Natural killer cell (primary cell): ENCODE measurements around the gene CDH23. TPM values are rescaled to one million over a fixed set of nuclear protein-coding genes. Genes with fewer than 3 reads are reported as not detected.
A peak's percentile ranks its signal among the peaks of the same experiment; 100 is the strongest.

ENCODE experiments used
- ATAC-seq, 3 donors: fragments of 150-1000 bp in 2 of 3; fragments of 200-7000 bp in 1 of 3; cut with Tn5 transposase; 1 replicate in 1 of 3; 2 replicates in 2 of 3; pipeline ENCODE4 v1.10.0; 2021; ENCODE audit warnings: mild to moderate bottlenecking in 2 of 3, moderate library complexity in 2 of 3
- DNase-seq, 2 donors: peaks; one replicate each; pipeline versions ENCODE4 v3.0.0 to v3.0.0-alpha.2; 2013 to 2021; ENCODE audit warnings: mixed read lengths in 1 of 2
- H3K27ac ChIP-seq: one replicate; pipeline ENCODE4 v1.5.1; 2013; ENCODE audit warnings: mild to moderate bottlenecking, low read length
- H3K27me3 ChIP-seq: one replicate; pipeline ENCODE4 v1.6.1; 2013; ENCODE audit warnings: low read length; ENCODE audit not compliant: control insufficient read depth, insufficient read depth
- H3K36me3 ChIP-seq: one replicate; pipeline ENCODE4 v1.6.1; 2013; ENCODE audit warnings: low read length; ENCODE audit not compliant: control insufficient read depth, insufficient read depth
- H3K4me1 ChIP-seq: one replicate; pipeline ENCODE4 v1.6.1; 2013; ENCODE audit warnings: low read length; ENCODE audit not compliant: control insufficient read depth, insufficient read depth
- H3K4me3 ChIP-seq: one replicate; pipeline ENCODE4 v1.5.1; 2013; ENCODE audit warnings: low read length
- H3K9me3 ChIP-seq: one replicate; pipeline ENCODE4 v1.6.1; 2013; ENCODE audit warnings: low read length; ENCODE audit not compliant: control insufficient read depth, insufficient read depth
- H3K27ac Mint-ChIP-seq, 2 donors: one replicate each; pipeline ENCODE4 v1.8.0; 2022; ENCODE audit warnings: mild to moderate bottlenecking in 2 of 2, mixed read lengths in 2 of 2, moderate library complexity in 1 of 2
- H3K27me3 Mint-ChIP-seq, 2 donors: one replicate each; pipeline ENCODE4 v1.8.0; 2022; ENCODE audit warnings: low read depth in 2 of 2, mixed read lengths in 2 of 2
- H3K36me3 Mint-ChIP-seq: one replicate; pipeline ENCODE4 v1.8.0; 2022; ENCODE audit warnings: mixed read lengths
- H3K4me1 Mint-ChIP-seq, 2 donors: one replicate each; pipeline ENCODE4 v1.8.0; 2022; ENCODE audit warnings: mixed read lengths in 2 of 2
- H3K4me3 Mint-ChIP-seq: one replicate; pipeline ENCODE4 v1.8.0; 2022; ENCODE audit warnings: mild to moderate bottlenecking, moderate library complexity, mixed read lengths
- H3K9me3 Mint-ChIP-seq, 2 donors: one replicate each; pipeline ENCODE4 v1.8.0; 2022; ENCODE audit warnings: mixed read lengths in 2 of 2
- CTCF ChIP-seq: fragments of 200-600 bp; IDR thresholded peaks from one replicate; pipeline ENCODE4 v1.8.0; 2022; ENCODE audit warnings: antibody characterized with exemption
- WGBS: methylation state at CpG from one replicate; pipeline ENCODE4 v1.1.7; 2013; ENCODE audit warnings: missing lambda C conversion rate; ENCODE audit not compliant: insufficient coverage; 5-methylcytosine and 5-hydroxymethylcytosine counted together
- intact Hi-C: fragments of 100-400 bp; cut with micrococcal nuclease; formaldehyde crosslinking; loops from one replicate; pipeline ENCODE4 v1.14.2; 2022
- total RNA-seq, 4 donors: library from RNA; stranded (reverse); fragments of 120-200 nt in 1 of 4; gene quantifications; one replicate each; pipeline versions ENCODE4 v1.2.3 to v1.2.4, GENCODE V29; 2013 to 2022

Gene CDH23
- total RNA-seq, 3 donors from 2014 or later (not counting 1 experiment from before 2014, with no cell fraction given) = 1.2 to 6.0 (median 4.3) TPM

- intact Hi-C loops = no loop called here
These were observed 451.9 kb downstream of the CDH23 start for GRCh38 chr10:71848325-71849275.

GRCh38 chr10:71849461-71849908 is 452.8 kb downstream of the CDH23 start:
- Histone ChIP-seq H3K9me3 (no peaks in the 10 kb centered on the region), H3K4me3 (no peak overlapping the region), H3K36me3 (no peaks in the 10 kb centered on the region), H3K27me3 (no peaks in the 10 kb centered on the region), H3K27ac (no peak overlapping the region), H3K4me1 (peaks cover 40% of the 10 kb centered on the region)
- Mint-ChIP-seq H3K4me1 (peaks cover 58 to 62% of the 10 kb centered on the region in 2 donors), H3K36me3 (no peaks in the 10 kb centered on the region), H3K9me3 (no peaks in the 10 kb centered on the region), H3K27ac (peak overlapping the region; percentile 90 to 91), H3K27me3 (no peaks in the 10 kb centered on the region), H3K4me3 (peak overlapping the region; percentile 97)
- 98% methylated on average over 17 of the region's 17 CpGs for WGBS
- intact Hi-C loops = no loop called here
- DNase-seq (no peak), ATAC-seq (no peak)
- no peak for TF ChIP-seq CTCF

More at GRCh38 chr10:71848325-71849275, 451.9 kb downstream of the CDH23 start:
- H3K27me3 ChIP-seq = no peaks in the 10 kb centered on the region
- H3K9me3 ChIP-seq = no peaks in the 10 kb centered on the region
- Mint-ChIP-seq H3K4me1 (peaks cover 67 to 71% of the 10 kb centered on the region in 2 donors), H3K9me3 (no peaks in the 10 kb centered on the region), H3K4me3 (peak overlapping the region; percentile 31), H3K27me3 (no peaks in the 10 kb centered on the region), H3K36me3 (no peaks in the 10 kb centered on the region), H3K27ac (peak overlapping the region; percentile 6 to 52)
- H3K4me1 ChIP-seq = peaks cover 45% of the 10 kb centered on the region
- TF ChIP-seq CTCF = no peak
- no peak overlapping the region for H3K27ac ChIP-seq
- WGBS = 87% methylated on average over 10 of the region's 11 CpGs
- H3K36me3 ChIP-seq = no peaks in the 10 kb centered on the region
- DNase-seq = no peak
- H3K4me3 ChIP-seq = no peak overlapping the region
- ATAC-seq = no peak

- Histone ChIP-seq H3K4me1 (peaks cover 36% of the 10 kb centered on the region), H3K27ac (peak overlapping the region; percentile 70), H3K9me3 (no peaks in the 10 kb centered on the region), H3K36me3 (no peaks in the 10 kb centered on the region), H3K4me3 (peak overlapping the region; percentile 89), H3K27me3 (no peaks in the 10 kb centered on the region)
- ATAC-seq = peak in 1 of 3 donors; percentile 11
- TF ChIP-seq CTCF = no peak
- no peak for DNase-seq
- no peaks in the 10 kb centered on the region for H3K36me3 Mint-ChIP-seq
- intact Hi-C loops = loop anchor here (2.0 kb wide), 1 partner anchor 77 kb away; the partner anchor contains the start of gene VSIR
- H3K4me1 Mint-ChIP-seq = peaks cover 51 to 55% of the 10 kb centered on the region in 2 donors
- no peaks in the 10 kb centered on the region for H3K27me3 Mint-ChIP-seq
- peak overlapping the region; percentile 97 for H3K4me3 Mint-ChIP-seq
- H3K27ac Mint-ChIP-seq = peak overlapping the region; percentile 90 to 91
- no peaks in the 10 kb centered on the region for H3K9me3 Mint-ChIP-seq
- 3% methylated on average over 13 of the region's 13 CpGs for WGBS
These were observed 453.5 kb downstream of the CDH23 start for GRCh38 chr10:71850021-71850742.
